HG02763 (cell line): ENCODE measurements around the gene SEPTIN12.

Source experiments
- ATAC-seq: cut with Tn5 transposase; IDR thresholded peaks from one replicate; pipeline ENCODE4 v1.9.1; 2021; ENCODE audit warnings: mild to moderate bottlenecking, moderate library complexity; ENCODE audit not compliant: unreplicated experiment

The SEPTIN12 gene, protein sequence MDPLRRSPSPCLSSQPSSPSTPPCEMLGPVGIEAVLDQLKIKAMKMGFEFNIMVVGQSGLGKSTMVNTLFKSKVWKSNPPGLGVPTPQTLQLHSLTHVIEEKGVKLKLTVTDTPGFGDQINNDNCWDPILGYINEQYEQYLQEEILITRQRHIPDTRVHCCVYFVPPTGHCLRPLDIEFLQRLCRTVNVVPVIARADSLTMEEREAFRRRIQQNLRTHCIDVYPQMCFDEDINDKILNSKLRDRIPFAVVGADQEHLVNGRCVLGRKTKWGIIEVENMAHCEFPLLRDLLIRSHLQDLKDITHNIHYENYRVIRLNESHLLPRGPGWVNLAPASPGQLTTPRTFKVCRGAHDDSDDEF

DNA sequence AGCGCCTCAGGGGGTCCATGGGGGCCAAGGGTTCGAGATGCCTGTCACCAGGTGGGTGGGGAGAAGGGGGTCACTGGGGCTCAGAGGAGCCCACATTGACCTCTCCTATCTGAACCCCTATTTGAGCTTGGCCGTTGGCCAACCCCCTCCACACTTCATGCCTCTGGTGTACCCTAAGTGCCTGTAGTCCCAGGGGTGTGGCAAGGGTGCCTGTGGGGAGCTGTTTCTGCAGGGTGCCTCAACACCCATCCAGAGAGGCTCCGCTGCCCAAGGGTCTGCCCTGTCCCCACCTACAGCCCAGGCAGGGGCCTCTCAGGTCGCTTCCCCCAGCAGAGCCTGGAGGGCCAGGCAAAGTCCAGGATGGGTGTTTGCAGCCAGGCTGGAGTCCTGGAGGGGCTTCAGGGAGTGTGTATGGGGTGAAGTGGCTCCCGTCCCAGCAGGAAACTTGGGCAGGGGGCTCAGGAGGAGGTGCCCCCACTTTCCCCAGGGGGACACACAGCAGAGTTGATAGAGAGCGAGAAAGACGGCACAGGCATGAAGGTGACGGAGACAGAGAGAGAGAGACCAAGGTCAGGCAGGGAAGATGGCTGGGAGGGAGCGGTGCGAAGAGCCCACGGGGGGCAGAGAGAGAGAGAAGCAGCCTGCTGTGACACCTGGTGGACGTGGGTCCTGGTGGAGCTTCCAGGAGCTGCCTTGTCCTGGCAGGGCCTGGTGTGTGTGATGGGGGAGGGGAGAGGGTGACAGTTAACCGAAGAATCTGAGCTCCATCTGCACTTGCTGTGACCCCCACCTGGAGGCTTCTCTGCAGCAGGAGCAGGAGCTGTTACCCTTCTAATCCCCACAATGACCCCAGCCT lies at the start of gene SEPTIN12:
TSS of gene SEPTIN12 (minus strand) at position 719 of the 856 bp plus-strand sequence. CDS start at position 19, 700 bp downstream.
- no peak for ATAC-seq

DNA sequence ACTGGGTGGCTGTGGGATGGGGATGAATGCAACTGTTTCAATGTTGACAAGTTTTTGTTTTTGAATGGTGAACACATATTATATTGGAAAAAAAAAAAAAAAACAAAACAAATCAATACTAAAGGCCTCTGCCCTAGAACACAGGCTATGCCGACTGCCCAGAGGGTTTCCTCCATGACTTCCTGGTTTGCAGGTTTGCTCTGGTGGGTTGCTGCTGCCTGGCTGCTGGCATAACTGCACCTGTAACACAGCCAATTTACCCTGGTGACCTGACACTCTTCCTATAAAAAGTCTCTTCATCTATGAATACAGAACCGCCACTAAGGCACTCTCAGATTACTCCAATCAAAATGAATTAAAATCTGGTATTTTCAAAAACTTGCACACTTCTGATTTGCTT lies 48.6 kb upstream of the SEPTIN12 start:
- ATAC-seq: no peak

DNA sequence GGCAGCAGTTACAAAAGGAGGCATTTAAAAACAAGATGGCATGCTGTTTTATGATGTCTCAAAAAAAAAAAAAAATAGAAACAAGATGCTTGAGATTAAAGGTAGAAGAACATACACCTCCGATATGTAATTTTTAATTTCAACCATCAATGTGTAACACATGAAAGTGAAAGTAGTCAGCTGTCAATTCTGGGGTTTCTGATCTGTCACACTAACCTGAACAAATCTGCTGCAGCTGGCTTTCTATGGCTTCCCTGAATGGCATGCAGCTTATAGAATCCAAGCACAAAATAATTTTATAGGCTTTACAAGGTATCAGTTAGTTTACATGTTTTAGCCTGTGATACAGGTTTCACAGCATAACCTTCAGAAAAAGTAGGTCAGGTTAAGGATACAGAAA lies 45.4 kb upstream of the SEPTIN12 start:
- ATAC-seq: no peak

DNA sequence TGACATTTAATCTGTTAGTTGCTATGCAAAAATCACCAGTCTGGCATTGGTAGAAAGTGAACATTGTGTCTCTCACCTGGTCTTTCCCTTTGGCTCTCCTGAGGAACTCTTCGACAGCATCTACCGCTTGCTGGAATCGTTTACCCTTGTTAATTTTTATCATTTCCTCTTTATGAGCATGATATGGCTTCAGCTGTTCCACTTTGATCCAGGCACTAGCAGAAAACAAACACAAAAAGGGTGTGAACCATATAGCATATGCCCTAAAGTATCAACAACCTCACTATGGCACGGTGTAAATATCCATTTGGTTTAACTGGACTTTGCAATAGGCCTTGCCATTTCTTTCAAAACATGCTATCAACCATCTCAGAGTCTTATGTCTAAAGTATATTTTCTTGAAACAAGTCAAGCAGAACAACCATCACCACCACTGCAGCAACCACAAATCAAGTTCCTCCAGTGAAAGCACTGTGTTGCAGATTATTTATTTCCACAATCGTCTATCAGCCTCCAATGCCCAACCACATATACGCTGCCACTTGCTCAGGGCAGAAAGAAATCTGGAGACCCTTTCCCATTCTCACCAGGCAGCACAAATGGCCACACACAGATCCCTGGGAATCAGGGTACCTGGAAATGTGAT lies 44.7 kb upstream of the SEPTIN12 start:
- ATAC-seq: no peak

DNA sequence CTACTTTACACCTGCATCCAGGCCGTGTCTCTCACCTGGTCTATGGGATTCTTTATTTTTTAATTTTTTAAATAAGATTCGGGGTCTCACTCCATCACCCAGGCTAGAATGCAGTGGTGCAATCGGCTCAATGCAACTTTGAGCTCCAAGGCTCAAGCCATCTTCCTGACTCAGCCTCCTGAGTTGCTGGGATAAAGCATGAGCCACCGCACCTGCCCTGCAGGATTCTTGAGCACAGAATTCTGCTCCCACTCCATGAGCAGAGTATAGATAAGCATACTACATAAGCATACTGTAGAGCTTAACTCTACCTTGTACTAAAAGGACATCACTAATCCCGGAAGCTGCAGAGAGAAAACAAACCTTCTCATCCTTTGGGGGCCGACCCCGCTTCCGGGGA lies 43.5 kb upstream of the SEPTIN12 start:
- no peak for ATAC-seq

DNA sequence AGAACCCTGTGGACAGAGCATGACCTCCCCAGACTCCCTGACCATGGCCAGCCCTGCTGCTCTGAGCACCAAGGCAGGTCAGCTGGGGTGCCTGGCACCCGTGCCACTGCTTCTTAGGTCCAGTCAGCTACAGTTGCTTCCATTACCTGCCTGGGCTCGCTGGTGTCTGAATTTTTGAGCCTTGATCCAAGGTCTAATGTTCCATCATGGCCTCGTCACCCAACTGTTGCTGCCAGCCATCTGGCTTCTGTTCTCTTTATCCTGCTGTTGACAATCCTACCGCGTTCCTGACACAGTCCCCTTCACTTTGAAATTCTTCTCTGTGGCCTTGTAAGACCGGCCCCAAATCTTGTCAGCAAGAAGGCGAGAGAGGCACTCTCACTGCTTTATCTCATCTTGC lies 42.3 kb upstream of the SEPTIN12 start:
- ATAC-seq: no peak

DNA sequence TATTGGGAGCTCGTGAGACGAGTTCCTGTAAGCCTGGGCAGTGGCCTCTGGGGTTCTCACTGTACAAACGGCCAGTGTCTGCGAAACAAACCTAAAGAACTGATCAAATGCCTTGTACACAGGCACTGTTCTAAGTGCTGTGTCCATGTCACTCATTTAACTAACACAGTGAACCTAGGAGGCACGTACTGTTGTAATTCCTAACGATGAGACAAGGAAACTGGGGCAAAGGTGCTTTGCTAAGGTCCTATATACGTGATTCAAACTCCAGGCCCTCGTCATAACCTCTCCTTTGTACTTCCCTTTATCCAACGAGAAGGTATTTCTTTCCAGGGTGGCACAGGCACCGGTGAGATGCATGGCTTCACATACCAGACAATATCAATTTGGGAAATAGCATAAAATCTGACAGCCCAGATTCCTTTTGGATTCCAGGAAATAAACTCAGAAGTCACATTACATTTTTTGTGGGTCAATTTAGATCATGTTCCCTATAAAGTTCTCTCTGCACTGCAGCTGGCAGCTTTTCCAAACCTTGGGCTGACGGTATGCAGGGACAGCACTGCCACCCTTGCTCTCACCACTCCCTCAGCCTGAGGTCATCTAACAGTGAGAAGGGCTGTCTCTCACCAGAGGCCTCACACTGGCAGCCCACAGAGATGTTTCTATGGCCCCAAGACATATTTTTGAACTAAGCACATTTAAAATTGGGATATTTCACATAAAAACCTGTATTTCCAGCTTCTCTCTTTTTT lies 40.6 kb upstream of the SEPTIN12 start:
- no peak for ATAC-seq

DNA sequence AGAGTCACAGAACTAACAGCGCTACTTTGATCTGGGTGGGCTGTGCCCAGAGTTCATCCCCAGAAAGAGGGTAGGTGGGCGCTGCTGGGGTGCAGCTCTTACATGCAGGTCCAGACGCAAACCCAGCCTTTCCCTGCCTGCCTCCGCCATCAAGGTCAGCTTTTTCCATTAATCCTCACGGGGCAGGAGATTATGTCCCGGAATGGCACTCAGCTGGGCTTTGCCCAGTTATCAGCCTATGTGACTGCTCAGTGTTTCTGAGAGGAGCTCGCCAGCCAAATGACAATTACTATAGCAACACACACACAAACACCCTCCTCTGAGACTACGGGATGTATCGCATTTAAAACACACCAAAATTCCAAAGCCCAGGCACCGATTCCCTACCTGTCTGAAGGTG lies 38.8 kb upstream of the SEPTIN12 start:
- ATAC-seq: no peak

DNA sequence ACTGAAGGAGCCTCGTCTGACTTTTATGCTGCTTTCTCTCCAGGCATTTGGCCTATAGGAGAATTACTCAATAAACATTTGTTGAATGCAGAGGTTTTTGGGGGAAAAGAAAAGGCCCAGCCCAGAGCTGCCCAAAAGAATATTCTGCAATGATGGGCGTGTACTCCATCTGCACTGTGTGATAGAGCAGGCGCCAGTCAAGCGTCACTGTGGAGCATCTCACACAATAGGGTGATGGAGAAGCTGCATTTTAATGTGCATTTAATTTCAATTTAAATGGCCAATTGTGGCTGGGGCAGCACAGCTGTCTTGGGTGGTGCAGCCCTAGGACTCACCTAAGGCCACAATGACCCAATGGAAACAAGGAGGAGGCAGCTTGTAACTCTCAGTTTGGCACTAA lies 38.4 kb upstream of the SEPTIN12 start:
- ATAC-seq: no peak

DNA sequence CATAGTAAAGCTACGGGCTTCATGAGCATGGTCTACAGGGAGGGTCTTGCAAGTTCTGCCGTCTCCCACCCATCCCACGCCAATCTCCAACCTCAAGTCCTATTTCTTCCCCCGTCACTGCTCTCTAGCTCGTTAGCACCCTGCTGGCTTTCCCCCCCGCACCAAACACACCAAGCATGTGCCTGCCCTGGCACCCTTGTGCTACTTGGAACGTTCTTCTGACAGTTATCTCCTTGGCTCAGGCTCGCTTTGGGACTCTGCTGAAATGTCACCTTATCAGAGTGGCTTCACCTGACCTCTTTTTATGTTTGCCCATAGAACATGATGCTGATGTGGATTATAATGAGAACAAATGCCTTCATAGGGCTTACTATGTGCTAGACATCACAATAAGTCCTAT lies 37.1 kb upstream of the SEPTIN12 start:
- no peak for ATAC-seq

DNA sequence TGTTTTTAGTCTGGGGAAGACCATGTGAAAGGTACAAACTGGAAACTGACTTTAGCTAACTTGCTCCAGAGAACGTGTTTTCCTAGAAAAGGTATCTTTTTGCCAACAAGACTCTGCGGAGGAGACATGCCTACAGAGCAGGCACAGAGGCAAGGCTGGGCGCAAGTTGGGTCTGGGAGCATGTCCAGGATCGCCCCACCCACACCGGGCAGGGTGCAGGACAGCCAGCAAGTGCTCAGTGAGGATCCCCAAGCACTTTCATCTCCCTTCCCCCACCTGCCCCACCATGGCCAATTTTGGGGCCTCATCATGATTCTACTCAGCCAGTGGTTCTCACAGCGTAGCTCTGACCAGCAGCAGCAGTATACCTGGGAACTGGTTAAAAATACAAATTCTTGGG lies 32.5 kb upstream of the SEPTIN12 start:
- no peak for ATAC-seq

DNA sequence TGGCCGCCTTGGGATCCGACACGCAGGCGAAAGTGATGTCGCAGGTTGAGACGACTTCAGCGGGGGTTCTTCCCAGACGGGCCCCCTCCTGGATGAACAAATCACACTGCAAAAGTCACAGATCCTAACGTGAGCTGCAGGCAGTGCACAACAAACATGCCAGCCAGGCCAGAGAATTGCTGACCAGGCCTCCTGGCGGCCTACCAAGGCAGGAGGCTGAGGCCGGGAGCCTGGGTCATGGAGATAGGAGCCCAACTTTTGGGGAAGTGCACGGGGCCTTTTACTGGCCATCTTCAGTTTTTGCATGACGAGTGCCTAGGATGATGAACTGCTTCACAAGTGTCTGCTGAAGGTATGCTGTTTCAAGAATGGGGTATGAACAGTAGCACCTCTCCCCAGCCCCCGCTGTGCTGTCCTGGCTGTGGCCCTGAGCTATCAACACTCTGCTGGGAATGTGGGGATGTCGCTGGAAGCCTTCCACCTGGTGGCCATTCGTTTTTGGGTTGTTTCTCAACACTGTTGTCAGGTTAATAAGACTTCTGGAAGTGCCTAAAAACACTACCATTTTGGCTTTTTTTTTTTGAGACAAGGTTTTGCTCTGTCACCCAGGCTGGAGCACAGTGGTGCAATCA lies 26.5 kb upstream of the SEPTIN12 start:
- no peak for ATAC-seq

DNA sequence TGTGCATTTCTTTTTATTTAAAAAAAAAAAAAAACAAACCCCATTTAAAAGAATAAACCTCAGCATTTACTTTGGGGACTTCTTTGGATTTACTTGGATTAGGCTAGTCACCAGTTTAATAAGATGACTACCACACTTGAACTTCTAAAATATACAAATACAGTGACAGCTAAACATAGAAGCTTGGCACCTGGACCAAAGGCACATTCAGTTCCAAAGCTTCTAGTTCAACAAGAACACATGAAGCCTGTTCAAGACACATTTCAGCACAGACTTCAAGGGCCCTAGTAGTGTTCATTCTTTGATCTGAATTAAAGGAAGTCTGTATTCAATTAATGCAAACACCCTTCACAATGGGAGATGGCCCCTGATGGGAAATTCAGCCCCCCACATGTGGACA lies 25.9 kb upstream of the SEPTIN12 start:
- ATAC-seq: no peak

DNA sequence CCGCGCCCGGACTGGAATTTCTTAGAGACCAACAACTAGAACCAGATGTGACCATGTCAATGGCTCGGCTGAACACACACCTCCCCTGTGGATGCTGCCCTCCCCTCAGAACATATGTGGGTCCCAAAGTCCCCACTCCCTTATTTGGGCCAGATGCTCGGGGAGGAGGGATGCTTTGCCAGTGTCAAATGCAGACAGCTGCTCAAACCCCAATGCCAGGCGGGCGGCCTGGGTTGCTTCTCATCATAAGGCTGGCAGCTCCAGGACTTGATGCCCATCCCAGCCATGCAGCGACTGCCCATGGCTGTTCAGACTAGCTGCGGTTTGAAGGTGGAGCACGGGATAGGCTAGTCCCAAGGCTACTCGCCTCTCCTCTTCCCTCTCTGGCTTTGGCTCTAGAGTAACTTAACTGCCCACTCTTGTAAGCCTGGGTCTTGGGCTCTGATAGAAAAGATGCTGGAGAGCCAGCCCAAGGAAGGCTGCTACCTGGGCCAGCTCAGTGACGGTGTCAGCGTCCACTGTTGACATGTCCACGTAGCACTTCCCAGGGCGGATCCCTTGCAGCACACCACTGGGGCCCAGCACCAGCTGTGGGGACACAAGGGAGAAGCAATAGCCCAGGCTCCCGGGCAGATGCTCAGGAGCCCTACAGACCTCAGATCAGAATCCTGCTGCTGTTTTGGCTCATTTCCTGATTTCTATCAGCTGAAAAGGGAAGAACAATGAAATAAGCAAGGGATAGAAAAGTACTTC lies 25.3 kb upstream of the SEPTIN12 start:
- ATAC-seq: no peak

DNA sequence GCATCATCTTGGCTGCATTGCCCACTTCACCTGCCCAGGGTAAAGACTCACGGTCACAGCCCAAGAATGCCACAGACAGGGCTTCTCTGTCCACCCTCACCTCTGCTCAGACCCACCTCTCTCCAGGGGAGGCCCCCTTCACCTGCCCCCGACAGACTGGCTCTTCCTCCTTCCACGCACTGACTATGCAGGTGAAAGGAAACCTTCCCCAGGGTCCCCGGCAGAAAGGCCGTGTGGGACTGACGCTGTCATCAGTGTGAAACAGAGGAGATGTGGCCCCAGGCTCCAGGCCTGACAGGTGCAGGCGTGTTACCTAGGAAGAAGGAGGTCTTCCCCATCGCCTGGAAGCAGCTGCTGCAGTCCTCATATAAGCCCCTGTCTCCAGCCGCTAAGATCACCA lies 23.6 kb upstream of the SEPTIN12 start:
- no peak for ATAC-seq

DNA sequence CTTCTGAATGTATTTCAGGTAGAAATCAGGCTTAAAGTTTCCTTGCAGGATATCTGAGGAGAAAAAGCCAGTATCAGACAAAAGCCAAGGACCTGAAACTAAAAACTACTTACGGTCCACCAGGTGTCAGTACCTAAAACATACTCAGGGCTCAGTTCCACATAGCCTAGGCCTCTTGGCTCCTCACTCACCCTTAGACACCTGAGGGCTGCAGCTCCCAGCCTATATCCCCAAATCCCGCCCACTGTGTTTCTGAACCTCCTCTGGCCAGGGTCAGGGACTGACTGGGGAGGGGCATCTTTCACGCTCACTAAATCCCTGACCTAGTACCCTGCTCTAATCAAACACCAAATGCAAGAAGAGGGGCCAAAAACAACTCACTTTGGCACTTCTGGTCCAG lies 23.1 kb upstream of the SEPTIN12 start:
- no peak for ATAC-seq

DNA sequence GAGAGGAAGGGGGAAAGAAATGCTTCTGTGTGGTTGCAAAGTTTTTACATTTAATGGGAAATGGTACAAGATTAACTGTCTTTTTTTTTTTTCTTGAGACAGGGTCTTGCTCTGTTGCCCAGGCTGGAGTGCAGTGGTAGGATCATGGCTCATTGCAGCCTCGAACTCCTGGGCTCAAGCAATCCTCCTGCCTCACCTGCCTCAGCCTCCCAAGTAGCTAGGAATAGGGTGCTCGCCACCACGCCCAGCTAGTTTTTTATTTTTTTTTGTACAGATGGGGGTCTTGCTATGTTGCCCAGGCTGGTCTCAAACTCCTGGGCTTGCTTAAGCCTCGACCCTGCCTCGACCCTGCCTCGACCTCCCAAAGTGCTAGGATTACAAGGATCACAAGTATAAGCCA lies 18.1 kb upstream of the SEPTIN12 start:
- ATAC-seq: no peak

DNA sequence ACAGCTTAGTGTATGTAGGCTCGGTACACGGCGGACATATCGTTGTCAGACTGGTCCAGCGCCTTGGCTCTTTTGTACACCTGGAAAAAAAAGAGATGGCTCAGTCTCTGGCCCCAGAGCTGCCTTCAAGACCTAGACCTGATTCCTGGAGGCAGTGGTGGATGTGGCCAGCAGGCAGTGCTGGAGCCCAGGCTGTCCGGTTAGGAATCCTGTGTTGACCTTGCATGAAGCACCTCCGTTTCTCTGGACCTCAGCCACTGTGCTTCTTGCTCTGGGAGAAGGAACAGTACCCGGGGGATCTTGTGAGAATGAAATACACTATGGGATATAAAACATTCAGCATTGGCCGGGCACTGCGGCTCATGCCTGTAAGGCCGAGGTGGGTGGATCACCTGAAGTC lies 17.1 kb upstream of the SEPTIN12 start:
- no peak for ATAC-seq

DNA sequence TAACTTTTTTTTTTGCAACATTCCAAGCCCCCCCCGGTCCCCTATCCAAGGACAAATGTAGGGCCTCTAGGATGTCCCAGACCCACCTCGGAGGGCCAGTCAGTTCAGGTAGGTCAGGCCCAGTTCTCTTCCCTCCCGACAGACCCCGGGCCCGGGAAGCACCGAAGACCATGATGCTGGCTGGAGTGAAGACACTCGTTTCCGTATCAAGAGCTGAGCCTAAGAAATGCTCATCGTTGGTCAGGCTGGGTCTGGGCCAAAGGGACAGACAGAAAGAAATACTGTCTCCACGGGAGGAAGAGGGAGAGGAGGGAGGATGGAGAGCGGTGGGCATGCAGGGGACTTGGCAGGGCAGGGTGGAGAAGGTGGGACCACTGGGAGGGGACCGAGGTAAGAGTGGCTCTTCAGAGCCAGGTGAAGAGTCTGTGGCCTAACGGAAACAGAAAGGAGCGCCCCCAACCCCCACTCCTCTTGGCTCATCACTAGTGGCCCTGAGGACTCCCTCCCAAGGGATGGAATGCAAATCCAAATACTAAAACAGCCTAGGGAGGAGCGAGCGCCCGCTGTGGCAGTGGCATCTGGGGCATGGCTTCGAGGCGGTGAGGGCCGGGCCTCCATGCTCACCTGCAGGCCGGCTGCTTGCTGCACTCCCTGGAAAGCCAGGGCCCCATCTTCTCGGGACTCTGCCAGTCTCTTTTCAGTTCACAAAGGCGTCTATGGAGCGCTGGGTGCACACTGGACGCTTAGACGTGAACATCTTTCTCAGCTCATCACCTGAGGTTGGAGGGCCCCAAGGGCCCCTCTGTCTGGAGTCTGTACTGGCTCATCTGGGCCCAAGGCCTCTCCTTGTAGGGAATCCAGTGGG lies 16.0 kb upstream of the SEPTIN12 start:
- no peak for ATAC-seq
